ENCODE data around the gene C9orf57.
"Not testable (repeated sequence)": the region's sequence is repeated elsewhere in the genome, so short reads cannot be mapped to it uniquely, and the experiment has no call there.

DNA sequence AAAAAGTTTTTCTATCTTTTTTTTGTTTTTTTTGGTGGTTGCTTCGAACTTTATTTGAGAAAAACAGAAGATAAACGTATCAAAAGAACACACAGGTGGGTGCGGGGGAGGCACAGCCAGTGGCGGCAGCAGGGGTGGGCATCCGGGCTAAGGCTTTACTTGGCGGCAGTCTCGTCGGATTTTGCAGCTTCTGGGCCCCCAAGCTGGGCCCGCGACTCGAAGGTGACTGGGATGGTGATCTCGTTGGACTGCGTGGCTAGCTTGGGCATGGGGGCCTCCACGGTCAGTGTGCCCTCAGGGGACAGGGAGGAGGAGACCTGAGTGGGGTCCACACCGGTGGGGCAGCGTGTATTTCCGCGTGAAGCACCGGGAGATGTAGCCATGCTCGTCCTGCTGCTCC is 52.7 kb downstream of the C9orf57 start:
- not testable (repeated sequence) for TF ChIP-seq POLR2A (IDR thresholded peaks at IDR 0.05)
- TF ChIP-seq, protein P1, sequence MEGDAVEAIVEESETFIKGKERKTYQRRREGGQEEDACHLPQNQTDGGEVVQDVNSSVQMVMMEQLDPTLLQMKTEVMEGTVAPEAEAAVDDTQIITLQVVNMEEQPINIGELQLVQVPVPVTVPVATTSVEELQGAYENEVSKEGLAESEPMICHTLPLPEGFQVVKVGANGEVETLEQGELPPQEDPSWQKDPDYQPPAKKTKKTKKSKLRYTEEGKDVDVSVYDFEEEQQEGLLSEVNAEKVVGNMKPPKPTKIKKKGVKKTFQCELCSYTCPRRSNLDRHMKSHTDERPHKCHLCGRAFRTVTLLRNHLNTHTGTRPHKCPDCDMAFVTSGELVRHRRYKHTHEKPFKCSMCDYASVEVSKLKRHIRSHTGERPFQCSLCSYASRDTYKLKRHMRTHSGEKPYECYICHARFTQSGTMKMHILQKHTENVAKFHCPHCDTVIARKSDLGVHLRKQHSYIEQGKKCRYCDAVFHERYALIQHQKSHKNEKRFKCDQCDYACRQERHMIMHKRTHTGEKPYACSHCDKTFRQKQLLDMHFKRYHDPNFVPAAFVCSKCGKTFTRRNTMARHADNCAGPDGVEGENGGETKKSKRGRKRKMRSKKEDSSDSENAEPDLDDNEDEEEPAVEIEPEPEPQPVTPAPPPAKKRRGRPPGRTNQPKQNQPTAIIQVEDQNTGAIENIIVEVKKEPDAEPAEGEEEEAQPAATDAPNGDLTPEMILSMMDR (IDR thresholded peaks at IDR 0.05) = not testable (repeated sequence)

Measured in thyroid gland (tissue), 4 donors.